ENCODE data around the gene ATR.
A peak's percentile ranks its signal among the peaks of the same experiment; 100 is the strongest.

Gene ATR

GRCh38 chr3:142507241-142507640, 71.3 kb downstream of the ATR start:
- no peak for DNase-seq

DNA sequence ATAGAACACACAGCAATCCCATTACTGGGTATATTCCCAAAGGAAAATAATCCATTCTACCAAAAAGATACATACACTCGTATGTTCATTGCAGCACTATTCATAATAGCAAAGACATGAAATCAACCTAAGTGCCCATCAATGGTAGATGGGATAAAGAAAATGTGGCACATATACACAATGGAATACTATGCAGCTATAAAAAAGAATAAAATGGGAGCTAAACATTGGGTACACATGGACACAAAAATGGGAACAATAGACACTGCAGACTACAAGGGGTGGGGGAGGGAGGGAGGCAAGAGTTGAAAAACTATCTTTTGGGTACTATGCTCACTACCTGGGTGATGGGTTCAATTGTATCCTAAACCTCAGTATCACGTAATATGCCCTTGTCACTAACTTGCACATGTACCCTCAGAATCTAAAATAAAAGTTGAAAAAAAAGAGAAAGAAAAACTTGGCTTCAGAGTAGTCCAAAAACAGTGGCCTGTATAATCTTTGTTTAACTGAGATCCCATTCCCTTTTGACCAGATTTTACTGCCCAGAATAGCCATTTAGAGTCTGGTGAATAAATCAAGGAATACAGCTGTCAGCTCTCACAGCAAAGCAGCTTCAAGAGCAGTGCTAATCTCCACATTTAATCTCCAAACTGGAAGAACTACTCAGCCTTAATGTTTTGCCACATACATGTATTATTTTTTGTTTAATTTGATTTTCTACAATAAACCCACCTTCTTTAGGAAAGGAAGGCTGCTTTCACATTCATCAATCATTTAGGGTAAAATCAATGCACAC, 76.1 kb downstream of the ATR start:
- DNase-seq: no peak

DNA sequence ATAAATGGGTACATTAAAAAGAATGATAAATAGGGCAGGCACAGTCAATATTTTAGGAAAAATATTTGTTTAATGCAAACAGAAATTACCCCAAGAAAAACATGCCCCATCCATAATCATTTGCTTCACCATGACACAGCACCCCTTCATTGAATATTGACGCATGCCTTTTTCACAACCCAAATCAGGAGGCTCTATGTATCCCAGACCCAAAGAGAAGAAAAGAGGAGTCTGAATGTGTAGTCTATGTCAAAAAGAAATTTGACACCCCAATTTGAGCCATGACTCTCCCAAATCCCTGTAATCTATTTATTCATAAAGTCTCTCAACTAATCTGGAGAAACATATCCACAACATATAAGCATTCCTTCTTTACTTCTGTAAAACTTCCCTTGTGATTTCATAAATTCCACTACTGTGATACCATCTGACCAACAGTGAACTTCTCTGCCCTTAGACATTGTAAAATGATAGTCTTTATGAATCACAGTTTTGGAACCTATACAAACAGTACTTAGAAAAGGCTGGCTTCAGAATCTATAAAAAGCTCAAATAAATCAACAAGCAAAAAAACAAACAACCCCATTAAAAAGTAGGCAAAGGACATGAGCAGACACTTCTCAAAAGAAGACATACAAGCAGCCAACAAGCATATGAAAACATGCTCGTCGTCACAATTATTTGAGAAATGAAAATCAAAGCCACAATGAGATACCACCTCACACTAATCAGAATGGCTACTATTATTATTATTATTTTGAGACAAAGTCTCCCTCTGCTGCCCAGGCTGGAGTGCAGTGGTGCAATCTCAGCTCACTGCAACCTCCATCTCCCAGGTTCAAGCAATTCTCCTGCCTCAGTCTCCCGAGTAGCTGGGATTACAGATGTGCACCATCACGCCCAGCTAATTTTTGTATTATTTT, 77.3 kb downstream of the ATR start:
- no peak for DNase-seq

- no peak for DNase-seq
Measured at GRCh38 chr3:142500211-142500610, 78.3 kb downstream of the ATR start.

DNA sequence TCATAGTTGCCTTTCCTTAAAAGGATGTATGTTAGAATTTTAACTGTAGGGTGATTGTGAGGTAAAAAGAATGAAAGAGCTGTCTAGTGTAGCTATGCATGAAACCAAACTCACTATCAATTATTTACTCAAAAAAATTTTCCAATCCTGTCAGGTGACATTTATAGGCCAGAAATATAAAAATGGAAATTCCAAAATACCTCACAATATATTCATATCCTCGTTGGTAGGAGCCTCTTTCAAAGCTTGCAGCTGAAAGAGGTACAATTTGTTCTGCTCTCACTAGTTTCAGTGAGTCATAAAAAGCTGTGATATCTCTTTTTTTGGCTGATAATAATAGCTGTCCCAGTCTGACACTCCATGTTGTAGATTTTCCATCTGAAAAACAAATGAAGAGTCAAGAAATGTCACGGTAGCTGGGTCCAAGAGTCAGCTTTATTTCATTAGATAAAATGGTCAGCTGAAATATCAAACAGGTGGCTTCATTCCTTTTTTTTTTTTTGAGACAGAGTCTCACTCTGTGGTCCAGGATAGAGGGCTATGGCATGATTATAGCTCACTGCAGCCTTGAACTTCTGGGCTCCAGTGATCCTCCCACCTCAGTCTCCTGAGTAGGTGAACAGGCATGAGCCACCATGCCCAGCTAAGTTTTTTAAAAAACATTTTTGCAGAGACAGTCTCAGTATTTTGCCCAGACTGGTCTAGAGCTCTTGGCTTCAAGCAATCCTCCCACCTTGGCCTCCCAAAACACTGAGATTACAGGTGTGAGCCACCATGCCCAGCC, 79.9 kb downstream of the ATR start:
- no peak for DNase-seq

- DNase-seq: no peak
Measured at GRCh38 chr3:142497729-142498128, 80.8 kb downstream of the ATR start.

- no peak for DNase-seq
Measured at GRCh38 chr3:142495103-142495502, 83.4 kb downstream of the ATR start.

DNA sequence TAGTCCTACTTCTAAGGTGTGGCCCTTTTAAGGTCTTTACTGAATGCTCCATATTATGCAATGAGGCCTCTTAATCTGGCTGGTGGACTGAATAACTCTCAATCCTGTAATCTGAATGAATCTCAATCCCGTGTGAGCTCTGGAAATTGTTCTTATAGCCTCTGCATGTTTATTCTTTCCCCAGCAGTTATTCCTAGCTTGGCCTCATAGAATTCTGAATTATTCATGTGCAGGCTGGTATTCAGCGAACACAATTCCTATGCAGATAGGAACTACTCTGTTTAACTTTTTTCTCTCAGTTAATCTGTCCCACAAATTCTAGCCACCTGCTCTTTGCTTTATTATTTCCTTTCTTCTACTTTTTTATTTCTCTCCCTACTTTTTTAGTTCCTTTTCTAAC, 86.3 kb downstream of the ATR start:
- no peak for DNase-seq

- DNase-seq: no peak
Measured at GRCh38 chr3:142489572-142490323, 88.8 kb downstream of the ATR start.

DNA sequence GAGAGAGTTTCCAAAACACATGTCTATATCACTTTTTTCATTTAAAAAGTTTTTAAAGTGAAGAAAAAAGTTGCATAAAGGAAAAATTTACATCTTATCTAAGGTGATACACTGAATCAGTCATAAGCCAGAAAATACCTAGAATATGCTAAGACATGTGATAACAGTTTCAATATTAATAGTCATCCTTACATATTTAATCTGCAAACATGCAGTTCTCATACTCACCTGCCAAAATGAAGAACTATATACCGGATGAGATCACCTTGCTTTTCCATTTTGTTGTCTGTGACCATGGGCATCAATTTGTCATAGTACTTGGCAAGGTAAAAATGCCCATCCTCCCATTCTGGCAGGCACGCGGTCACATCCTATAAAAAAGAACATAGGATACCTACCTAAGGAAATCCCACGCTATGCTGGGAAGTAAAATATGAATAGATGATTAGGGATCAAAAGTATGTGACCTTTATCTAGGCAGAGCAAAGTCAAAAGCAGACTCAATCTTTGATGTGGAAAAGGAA, 93.6 kb downstream of the ATR start:
- DNase-seq: no peak

GRCh38 chr3:142481196-142481595, 97.3 kb downstream of the ATR start:
- DNase-seq: no peak

DNA sequence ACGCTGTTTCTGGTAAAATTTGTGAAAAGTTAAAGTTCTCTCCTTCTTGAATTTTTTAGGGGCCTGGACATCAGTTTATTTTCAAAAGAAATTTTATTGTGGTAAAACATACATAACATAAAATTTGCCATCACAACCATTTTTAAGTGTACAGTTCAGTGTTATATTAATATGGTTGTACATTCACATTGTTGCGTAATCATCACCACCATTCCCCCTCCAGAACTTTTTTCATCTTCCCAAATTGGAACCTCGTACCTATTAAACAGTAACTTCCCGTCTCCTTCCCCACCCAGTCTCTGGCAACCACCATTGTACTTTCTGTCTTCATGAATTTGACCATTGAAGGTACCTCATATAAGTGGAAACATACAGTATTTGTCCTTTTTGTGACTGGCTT, 107.7 kb downstream of the ATR start:
- no peak for DNase-seq

DNA sequence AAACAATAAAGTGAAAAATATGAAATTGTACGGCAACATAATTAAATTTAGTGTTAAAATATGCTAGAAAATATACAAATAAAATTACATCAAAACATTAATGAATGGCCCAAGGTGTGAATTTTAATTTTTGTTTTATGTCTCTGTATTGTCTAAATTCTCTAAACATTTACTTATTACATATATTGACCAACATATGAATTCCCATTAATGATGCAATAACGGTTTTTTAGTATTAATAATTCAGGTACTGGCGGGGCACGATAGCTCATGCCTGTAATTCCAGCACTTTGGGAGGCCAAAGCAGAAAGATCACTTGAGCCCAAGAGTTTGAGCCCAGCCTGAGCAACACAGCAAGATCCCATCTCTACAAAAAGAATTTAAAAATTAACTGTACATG, 110.1 kb downstream of the ATR start:
- DNase-seq: no peak

DNA sequence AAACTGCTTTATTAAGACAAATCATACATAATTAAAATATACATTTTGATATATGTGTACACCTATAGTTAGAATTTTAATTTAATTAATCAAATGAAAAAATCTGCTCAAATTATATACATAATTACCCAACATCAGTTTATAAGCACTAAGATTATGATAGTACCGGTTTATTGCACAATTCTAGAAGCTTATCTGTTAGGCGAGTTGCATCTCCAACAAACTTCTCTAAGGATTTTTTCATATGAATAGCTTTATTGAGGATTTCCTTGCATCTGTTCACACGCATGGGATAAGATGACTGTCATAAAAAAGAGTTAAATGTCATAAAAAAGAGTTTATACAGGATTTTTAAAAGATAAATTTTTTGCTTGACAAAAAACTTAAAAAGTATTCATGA, 110.8 kb downstream of the ATR start:
- no peak for DNase-seq

GRCh38 chr3:142460689-142461088, 117.8 kb downstream of the ATR start:
- DNase-seq: no peak

DNA sequence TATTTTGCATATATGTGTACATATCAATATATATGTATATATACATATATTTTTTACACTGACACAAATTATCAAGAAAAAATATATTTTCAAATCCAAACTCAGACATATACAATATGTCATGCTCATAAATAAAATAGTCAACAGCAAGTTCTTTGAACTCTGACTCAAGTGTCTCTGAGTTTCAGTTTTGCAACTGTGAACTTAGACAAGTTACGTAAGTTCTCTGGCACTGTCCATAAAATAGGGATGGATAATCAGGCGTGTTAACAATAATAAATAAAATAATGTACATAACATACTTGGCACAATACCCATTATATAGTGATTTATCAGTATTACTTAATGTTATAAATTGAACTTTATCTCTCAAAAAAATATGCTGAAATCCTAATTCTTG, 118.6 kb downstream of the ATR start:
- no peak for DNase-seq

DNA sequence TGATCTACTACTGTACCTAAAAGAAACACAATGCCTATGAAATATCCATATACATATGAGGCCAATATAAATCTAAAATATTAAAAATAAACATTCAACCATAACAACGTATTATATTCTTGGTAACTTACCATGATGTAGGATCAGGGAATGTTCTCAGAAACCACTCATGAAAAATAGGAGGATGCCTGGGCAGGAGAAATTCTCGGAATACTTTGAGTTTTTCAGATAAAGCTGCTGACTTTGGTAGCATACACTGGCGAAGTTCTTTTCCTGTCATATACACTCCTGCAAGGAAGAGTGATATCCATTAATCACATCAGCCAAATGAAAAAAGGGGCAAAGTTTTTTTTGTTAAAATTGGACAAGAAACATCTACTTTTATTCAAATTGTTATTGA, 119.4 kb downstream of the ATR start:
- DNase-seq: no peak

DNA sequence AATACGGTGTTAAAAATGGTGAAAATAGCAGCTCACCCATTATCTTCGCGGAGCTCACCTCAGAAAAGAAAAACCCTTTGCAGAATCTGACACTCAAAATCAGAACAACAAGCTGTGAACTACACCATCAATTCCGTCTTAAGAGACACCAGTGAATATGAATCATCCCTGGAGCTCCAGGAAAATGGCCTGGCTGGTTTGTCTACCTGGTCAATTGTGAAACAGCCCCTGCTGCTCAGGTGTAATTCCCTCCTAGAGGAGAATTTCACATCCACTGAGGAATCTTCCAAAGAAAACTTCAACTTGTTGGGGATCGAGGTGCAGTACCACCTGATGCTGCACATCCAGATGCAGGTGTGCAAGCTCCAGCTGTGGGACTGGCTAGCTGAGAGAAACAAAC, 127.7 kb downstream of the ATR start:
- no peak for DNase-seq

- DNase-seq: no peak
Measured at GRCh38 chr3:142450189-142450588, 128.3 kb downstream of the ATR start.

GRCh38 chr3:142447852-142448823, 130.4 kb downstream of the ATR start, which contains the start of gene XRN1:
Gene XRN1 (minus strand): TSS chr3:142448037. CDS start chr3:142447944, 93 bp downstream.
- peak; percentile 94 for DNase-seq

DNA sequence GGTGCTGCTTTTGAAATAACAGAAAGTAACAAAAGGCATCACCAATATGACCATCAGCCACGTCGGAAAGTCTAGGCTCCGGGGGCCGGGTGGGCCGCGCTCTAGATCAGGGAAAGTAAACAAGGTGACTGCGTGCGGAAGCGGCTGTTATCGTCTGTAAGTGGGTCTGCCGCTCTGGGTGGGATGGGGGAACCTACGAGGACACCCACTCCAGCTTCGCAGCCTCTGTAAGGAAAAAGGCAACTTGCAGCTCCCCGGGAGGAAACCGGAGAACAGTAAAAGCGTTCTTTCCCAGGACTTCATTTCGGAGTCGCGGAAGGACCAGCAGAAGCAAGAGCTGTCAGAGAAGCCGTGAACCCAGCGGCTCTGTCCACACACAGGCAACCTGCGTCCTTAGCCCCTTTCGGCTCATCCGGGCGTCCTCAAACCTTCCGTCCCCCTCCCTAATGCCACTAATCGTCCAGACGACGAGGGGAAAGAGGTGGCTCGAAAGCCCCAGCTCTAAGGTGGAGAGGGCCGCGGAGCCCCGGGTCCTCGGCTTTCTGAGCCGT, 131.2 kb downstream of the ATR start:
- peak; percentile 32 for DNase-seq
